NOMO-1 treated with dmso at 0.1 percent for 144 hours (cell line): ENCODE data around the gene MYH10.

Experiments used
- DNase-seq: peaks from one replicate; lab custom pipeline; 2025; ENCODE audit not compliant: unreplicated experiment; lab: John Stamatoyannopoulos, UW

MYH10 gene

DNA sequence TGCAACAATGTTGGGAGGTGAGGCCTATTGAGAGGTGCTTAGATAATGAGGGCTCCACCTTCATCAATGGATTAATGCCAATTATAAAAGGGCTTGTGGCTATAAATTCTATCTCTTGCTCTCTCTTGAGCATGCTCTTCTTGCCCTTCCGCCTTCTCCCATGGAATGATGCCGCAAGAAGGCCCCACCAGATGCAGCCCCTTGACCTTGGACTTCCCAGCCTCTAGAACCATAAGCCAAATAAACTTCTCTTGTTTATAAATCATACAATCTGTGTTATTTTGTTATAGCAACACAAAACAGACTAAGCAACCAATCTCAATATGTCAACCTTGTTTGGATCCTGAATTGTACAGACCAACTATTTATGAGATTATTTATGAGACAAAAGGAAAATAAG, 20.0 kb downstream of the MYH10 start:
- no peak for DNase-seq

DNA sequence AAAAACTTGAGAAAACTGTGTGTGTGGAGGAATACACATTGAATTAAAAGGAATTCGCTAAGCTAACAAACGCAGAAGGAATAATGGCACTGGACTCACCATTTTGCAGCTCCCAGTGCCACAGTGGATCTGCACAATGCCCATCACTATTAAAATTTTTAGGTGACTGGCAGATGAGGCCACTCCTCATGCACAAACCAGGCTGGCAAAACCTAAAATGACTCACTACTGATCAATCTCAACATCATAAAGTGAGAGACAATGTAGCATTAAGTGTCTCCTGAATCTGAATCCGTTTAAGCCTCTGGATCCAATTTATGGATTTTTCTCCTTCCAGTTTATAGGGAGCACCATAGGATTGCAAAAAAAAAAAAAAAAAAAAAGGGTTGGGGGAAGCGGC, 20.6 kb downstream of the MYH10 start:
- DNase-seq: no peak

DNA sequence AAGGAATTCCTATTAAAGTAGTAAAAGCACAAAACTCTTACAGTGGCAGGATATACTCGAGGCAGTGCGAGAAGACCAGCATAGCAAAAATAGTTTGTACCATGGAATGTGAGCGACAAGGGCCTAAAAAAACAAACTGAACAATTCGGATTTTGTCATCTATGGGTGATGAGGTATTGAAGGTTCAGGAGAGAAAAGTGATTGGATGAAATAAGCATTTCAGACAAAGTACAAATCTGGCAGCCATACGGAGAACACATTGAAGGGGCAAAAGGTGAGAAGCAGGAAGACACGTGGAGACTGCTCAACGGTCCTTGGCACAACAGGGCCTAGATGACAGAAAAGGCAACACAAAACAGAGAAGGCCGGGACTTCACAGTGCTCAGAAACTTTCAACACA, 22.5 kb downstream of the MYH10 start:
- no peak for DNase-seq

DNA sequence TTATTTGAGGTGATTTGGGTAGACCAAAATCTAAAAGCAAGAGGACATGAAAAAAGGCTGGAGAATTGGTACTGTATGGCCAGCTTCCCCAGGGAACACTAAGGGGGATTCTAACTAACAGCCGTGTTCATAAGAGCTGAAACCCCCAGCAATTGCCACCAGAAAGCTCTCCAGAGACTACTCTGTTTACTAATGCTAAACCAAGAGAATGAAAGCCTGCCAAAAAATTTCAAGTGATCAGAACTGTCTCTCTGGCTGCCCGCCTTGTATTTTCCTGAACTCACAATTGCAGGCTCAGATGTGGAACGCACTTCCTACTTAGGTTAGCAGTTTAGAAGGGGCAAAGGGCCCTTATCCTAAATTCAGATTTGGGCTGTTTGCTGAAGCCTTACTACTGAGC, 24.1 kb downstream of the MYH10 start:
- no peak for DNase-seq

DNA sequence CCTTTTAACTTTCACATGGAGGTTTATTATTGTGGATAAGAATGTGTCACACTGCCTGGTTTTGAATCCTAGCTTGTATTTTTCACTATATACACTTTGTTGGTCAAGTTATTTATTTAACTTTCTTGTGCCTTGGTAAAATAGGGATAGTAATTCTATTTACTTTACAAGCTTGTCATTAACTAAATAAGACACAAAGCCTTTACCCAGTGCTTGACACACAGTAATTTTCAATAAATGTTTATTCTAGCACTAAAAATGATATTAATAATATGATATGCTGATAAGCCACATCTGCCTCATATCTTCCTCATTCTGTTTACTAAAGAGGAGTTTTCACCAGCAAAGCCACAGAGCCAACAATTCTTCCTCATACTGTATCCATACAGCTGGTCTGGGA, 27.8 kb downstream of the MYH10 start:
- no peak for DNase-seq

DNA sequence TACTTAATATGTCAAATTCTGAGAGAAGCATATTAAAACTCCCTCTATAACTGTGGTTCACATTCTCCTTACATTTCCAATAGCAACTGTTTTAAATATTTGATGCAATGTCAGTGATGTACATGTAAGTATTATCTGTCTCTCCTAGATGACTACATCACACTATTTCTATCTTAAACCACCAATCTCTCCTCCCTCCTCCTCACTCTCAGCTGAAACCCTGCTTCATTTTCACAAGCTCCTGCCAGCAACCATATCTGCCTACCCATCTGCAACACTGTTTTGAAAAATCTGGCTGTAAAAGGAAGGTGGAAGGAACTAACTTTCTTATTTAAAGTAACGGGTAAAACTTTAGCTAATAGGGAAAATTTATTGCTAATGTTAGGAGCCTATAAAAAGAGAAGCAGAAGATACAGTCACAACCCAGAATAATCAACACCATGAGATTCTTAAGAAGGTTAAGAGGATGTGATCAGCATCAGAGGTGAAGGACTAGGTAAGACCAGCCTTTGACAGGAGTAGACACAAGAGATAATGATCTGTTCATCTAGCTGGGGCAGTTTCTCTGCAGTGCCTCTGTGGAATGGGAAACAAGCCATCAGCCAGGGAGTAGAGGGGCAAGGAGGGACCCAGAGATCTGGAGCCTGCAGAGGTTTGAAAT, 31.0 kb downstream of the MYH10 start:
- DNase-seq: no peak

DNA sequence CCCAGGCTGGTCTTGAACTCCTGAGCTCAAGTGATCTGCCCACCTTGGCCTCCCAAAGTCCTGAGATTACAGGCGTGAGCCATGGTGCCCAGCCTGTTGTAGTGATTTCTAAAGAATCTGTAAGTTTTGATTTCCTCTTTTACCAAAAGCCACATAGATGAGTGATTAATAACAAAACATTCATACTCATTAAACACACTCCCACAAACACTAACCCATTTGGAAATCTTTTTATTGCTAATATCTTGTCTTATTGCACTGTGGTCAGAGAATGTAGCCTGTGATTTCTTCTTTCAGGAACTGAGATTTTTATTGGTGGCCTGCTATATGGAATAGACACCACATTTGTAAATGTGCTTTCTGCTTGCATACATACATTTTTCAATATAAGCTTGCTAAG, 31.6 kb downstream of the MYH10 start:
- DNase-seq: no peak

DNA sequence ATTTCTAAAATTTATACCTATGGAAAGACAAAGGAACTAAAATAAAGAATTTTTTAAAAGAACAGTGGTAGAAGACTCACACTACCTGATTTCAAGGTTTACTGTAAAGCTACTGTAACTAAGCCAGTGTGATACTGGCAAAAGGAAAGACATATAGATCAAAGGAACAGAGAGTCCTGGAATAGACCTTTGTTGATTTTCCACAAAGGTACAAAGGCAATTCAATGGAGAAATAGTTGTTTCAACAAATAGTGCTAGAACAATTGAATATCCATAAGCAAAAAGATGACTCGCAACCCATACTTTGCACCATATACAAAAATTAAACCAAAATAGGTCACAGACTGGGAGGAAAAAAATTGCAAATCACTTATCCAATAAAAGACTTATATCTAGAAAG, 36.7 kb downstream of the MYH10 start:
- no peak for DNase-seq

DNA sequence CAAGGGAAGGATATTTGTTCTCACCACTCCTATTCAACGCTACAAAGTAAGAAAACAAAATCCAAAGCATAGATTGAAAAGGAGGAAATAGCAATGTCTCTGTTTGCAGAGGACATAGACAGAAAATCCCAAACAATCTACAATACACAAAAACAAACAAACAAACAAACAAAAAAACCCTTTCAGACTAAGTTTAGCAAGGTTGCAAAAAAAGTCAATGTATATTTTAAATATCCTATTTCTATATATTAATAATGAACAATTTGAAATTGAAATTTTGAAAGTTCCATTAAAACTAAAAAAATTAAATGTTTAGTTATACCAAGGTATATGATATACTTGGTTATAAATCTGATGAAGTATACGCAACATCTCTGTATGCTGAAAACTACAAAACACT, 37.2 kb downstream of the MYH10 start:
- no peak for DNase-seq

DNA sequence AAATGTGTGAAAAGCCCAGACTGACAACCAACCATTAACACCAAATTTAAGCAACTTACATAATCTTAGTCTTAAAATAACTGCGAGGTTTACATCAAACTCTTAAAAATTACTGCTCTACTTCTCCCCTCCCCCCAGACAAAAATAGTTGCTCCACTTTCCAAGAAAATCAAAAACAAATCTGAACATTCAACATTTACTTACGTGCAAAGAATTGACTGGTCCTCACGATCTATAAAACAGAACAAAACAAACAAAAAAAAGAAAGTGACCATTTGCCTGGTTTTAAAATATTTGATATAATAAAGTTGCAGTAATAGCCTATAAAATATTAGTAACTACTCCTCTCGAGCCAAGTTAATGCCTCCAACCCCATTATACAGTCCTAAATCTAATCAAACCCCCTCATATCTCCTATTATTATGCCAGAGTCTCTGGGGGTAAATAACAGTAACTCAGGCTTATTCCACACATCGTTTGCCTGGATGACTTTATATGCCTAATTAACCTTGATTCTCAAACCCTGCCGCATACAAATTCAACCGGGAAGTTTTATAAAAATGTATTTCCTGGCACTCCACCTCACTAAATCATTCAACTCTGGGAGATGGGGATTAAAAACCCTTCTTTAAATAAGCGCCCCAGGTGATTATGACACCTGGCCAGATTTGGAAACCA, 41.5 kb downstream of the MYH10 start:
- DNase-seq: no peak

DNA sequence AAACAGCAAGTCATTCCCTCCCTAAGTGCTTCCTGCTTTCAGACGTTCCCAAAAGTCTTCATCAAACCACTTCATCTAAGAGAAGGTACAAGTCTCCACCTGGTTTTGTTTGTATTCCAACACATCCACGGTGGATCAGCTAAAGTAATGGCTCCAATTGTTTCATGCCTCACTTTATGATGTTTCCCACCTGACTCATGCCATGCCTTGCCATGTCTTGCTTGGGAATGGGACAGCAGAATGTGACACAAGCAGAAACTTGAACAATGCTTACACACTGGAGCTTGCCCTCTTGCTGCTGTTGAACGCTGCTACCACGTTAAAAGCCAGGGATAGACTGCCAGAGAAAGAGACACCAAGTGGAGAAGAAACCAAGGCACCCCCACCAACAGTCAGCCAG, 43.8 kb downstream of the MYH10 start:
- no peak for DNase-seq

DNA sequence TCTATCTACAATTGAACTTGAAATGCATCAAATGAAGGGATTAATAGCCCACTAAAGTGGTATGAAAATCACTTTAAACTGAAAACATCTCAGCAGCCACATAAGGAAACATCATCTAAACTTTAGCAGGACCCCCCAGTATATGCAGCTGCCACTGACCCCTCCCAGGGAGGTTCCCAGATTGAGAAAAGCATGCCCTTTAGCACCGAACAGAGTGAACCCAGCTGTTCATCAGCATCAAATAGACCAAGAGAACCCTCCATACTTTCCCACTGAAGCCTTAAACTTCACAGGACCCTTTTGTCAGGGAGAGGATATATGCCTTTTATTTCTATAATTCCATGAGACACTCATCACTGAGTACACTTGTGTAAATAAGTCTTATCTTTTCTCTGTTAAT, 44.6 kb downstream of the MYH10 start:
- no peak for DNase-seq

DNA sequence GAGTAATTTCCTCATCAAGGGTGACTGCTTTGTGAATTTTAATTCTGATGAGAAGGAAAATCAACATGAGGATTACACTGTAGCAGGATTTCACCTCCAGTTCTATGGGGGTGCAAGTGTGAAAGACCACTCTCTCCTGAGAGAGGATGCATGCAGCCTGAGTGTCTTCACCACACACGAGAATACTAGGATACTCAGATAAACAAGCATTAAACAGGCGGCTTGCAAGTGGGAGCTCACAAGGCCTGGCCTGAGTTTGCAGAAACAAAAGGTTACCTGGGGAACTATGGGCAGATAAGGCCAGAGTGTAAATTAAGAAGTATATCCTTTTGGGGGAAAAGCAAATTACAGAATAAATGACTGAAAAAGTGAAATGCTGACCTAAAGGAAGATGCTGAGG, 46.6 kb downstream of the MYH10 start:
- DNase-seq: no peak

DNA sequence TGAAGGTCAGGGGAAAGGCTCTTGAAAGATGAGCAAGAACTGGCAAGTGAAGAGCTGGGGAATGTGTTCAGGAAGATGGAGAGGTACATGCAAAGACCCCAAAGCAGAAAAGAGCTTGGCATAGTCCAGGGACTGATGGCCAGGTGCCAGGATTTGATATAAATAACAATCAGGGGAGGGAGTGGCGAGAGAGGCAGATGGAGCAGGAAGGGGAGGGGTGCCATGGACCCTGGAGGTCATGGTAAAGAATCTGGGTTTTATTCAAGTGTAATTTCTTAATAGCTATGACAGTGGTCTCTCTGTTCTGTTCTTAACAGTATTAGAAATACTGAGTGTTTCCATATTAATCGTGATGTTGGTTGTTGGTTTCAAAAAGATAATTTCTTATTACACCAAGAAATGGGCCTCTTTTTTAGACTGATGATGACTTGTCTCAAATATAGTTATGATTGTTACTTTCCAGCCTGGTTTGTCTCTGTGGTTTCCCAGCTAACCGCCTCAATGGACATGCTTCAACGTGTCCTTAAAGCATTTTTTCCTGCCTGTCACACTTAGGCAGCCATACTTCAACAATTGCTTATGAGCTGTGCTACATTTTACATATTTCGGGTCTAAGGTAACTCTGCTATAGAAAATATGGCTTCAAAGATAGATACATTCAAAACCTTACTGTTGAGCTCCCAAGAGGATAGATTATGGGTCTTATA, 49.4 kb downstream of the MYH10 start:
- no peak for DNase-seq

DNA sequence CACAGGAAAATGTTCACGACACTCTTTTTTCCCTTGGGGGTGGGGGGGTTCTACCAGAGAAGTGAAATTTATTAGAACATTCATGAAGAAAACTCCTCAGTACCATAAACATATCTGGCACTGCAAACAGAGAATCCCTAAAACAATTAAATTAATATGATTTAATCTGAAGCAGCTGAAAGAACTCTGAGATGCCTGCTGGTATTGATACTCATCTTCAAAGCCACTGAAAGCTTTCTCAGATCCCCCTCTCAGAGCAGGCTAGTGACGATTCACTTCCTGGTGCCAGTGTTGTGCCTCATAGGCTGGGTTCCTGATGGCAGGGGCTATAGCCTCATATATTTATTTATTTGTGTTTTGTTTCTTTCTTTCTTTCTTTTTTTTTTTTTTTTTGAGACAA, 52.7 kb downstream of the MYH10 start:
- DNase-seq: no peak

DNA sequence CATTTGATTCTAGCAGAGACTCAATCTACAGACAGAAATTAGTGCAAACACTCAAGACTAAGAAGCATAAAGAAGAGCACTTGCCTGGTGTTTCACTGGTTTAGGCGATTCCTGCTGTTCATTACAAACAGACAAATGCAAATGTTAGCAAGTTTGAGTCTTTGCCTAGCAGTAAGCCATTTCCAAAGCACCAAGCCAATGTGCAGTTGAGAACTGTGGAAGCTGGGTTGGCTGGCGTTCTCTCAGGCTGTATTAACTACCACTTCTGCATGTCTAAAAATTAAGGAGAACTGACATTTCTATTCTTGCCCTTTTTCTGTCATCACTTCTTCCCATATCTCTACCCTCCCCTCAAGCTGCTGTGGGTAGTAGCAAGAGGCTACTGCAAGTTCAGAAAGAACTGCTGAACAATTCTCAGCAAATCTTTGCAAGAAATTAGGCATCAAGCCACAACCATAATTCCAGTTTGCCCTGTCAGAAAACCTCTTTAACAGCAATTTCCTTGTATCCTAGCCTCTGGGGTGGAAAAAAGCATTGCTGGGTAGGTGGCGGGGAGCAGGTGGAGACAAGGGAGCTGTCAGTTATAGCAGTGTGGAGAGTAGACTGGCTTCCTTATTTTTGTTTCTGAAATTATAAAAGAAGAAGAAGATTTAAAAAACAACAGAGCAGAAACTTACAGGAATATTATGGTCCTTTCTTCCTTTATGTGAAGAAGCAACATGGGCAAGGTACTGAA, 53.8 kb downstream of the MYH10 start:
- no peak for DNase-seq

DNA sequence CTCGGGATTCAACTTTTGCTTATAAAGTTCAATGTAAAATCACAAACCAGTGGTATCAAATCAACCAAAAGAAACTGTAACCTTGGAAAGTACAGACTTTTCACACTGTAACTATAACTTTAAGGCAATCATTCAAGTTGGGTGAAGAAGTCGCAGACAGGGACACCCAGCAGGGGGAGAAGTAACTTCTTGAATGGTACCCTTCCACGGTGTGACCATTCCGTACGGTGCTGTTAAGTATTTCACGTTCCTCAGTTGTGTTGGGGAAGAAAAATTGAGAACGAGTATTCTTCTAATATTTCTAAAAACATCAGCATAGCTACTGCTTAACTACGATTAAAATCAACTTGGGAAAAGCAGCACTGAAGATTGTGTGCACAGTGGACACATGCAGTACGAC, 55.8 kb downstream of the MYH10 start:
- no peak for DNase-seq

DNA sequence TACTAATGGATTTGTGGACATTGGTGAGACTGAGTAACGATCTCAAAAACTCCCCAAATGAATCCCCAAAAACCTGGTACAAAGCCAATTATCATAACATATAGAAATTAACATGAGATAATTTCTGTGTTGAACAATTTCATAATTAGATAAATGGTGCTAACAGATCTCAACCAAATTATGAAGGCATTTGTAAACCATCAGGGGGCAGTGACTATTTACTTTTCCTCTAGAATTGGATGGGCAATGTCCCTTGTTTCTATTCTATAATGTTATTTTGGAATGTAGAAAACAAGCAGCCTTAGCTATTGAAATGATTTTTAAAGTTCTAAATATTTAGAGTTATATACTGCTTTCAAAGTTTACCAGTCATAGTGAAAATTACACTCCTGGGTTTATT, 57.8 kb downstream of the MYH10 start:
- DNase-seq: no peak

DNA sequence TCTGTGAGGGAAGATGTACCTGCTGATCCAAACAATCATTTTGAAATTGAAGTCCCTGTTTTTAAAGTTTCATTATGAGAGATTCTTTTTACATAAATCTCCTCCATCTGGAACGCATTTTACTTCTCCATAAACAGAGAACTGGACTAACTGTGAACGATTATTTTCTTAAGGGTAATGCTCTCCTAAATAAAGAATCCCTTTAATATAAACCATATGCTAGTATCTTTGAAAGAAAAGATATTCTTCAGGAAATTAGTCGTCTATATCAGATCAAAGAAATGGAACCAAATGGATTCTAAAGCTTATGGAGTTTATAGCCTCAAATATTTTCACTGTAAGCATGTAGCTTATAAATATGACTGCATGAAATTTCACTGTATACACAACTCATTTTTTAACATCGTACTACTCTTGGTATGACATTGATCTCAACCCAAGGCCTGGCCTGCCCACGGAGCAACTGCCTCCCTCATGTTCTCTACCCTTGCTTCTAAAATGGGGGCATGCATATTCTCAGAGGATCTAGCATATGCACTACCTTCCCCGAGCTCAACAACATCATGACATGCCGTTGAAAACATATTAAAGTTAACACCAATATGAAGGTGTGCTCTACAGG, 66.4 kb downstream of the MYH10 start:
- DNase-seq: no peak

DNA sequence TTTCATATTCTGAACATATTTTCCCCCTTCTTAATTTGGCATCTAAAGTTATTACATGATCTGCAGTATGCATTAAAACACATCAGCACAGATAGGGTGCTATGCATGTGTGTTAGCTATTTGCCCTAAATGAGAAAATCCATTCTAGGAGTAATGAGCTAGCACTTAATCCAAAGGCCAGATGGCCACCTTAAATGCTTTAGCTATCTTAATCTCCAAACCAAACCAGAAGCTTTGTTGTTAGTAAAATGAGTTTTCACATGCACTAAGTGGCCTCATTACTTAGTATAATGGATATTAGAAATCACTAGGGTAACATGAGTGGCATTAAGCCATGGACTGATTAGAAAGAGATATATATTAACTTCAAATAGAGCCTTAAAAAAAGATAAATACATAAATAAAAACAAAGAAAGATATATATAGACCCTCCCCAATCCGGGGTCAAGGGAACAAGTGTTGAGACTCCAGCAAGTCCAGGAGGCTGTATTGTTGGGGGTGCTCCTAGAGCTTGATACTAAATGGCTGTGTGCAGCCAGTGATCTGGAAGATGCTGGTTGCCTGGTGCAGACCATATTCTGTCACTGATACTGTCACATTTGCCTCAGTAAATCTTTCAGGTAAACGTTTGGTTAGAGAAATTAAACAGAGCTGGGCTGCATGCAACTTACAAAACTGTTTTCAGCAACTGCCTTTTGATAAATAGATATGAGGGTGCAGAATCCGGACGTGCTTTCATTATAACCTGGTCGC, 67.3 kb downstream of the MYH10 start:
- DNase-seq: no peak

DNA sequence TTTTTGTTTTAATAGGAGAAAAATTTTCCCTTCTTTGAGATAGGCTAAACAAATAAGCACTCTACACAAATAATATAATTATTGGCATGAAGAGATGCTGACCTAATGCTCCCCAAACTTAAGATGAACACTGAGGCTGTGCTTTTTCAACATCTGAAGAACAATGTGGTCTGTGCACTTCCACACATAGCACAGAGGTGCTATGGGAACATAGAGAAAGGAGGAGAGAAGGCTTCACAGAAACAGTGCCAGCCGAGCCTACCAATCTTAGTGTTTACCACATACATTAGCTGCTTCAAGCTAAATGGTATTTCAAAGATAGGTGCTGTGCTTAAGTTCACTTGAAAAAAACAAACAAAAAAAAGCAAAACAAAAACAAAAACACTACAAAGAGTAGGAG, 72.4 kb downstream of the MYH10 start:
- no peak for DNase-seq
